Measurements from ENCODE around the gene KMT2B. TPM values are rescaled to one million over a fixed set of nuclear protein-coding genes. Genes with fewer than 3 reads are reported as not detected.
A peak's percentile ranks its signal among the peaks of the same experiment; 100 is the strongest.

KMT2B gene
- total RNA-seq, 1 experiment from 2014 or later, result 10.8 TPM

- no TSS peak for BruUV-seq (replicated peaks)
- peak; percentile 59 for ATAC-seq
- no peak for DNase-seq
- H3K4me3 ChIP-seq (ENCODE audit: low read length), result no peak overlapping the region
- TF ChIP-seq EZH2phosphoT487 (IDR thresholded peaks at IDR 0.05; ENCODE audit: borderline replicate concordance, low read length), result no peak
- TF ChIP-seq EZH2 (IDR thresholded peaks at IDR 0.05; ENCODE audit: low read length, unreplicated experiment), result no peak
- no peak for TF ChIP-seq CTCF (conservative IDR thresholded peaks at IDR 0.05; ENCODE audit: low read depth, low read length)
- H3K9me3 ChIP-seq (ENCODE audit: low read length), result no peaks in the 10 kb centered on the region
- H3K36me3 ChIP-seq (ENCODE audit: low read depth, low read length), result no peaks in the 10 kb centered on the region
- peaks cover 7% of the 10 kb centered on the region; the same call in 1 of the 2 replicates for H3K4me1 ChIP-seq (ENCODE audit: insufficient read depth, low read length)
- no peak overlapping the region for H3K27ac ChIP-seq (ENCODE audit: low read length)
- 0 out of 2 replicates have a peak overlapping the region, but pooled peaks have one; percentile 6 for H3K4me2 ChIP-seq (ENCODE audit: low read length)
- CTCF ChIA-PET, result no interaction called here
- POLR2A ChIA-PET (ENCODE audit: unreplicated experiment), result interaction anchor here (0.6 kb wide), 1 partner anchor 120 kb away, joined by 3 read pairs; no protein-coding TSS in a partner anchor
- H3F3A ChIP-seq (ENCODE audit: low read length, unreplicated experiment), result no peaks in the 10 kb centered on the region
- intact Hi-C loops (cut with micrococcal nuclease), result loop anchor here (10.0 kb wide), 1 partner anchor 224 kb away; the partner anchor contains the start of gene LRFN3
- H4K20me1 ChIP-seq (ENCODE audit: low read length), result no peaks in the 10 kb centered on the region
- H3K27me3 ChIP-seq (ENCODE audit: low read length), result no peaks in the 10 kb centered on the region
- peaks cover 8% of the 10 kb centered on the region; the same call in 1 of the 2 replicates for H3K79me2 ChIP-seq (ENCODE audit: low read length)
- no peak overlapping the region for H3K9ac ChIP-seq (ENCODE audit: low read length)
- no peaks in the 10 kb centered on the region for H3K9me2 ChIP-seq (replicated peaks; ENCODE audit: low read length)
- H2AFZ ChIP-seq (ENCODE audit: low read length), result no peak overlapping the region
Measured at GRCh38 chr19:35710784-35711723, 6.7 kb upstream of the KMT2B start.

- no peaks in the 10 kb centered on the region for H3K36me3 ChIP-seq (ENCODE audit: low read depth, low read length)
- H3K4me1 ChIP-seq (ENCODE audit: insufficient read depth, low read length), result peaks cover 14% of the 10 kb centered on the region; the same call in 1 of the 2 replicates
- H2AFZ ChIP-seq (ENCODE audit: low read length), result no peak overlapping the region
- ATAC-seq (no peak), DNase-seq (no peak)
- intact Hi-C loops (cut with micrococcal nuclease), result loop anchor here (10.0 kb wide), 1 partner anchor 222 kb away; the partner anchor contains the start of gene LRFN3
- no peak overlapping the region for H3K4me2 ChIP-seq (ENCODE audit: low read length)
- H3K27me3 ChIP-seq (ENCODE audit: low read length), result no peaks in the 10 kb centered on the region
- ChIA-PET POLR2A (ENCODE audit: unreplicated experiment) (no interaction called here), CTCF (interaction anchor here (0.6 kb wide), 1 partner anchor 65 kb away, joined by 7 read pairs; the partner anchor contains the start of gene COX6B1)
- no peak for TF ChIP-seq EZH2 (IDR thresholded peaks at IDR 0.05; ENCODE audit: low read length, unreplicated experiment)
- no peak for TF ChIP-seq EZH2phosphoT487 (IDR thresholded peaks at IDR 0.05; ENCODE audit: borderline replicate concordance, low read length)
- TF ChIP-seq CTCF (conservative IDR thresholded peaks at IDR 0.05; ENCODE audit: low read depth, low read length), result no peak
- H3K9me2 ChIP-seq (replicated peaks; ENCODE audit: low read length), result no peaks in the 10 kb centered on the region
- H3K9me3 ChIP-seq (ENCODE audit: low read length), result no peaks in the 10 kb centered on the region
- no TSS peak for BruUV-seq (replicated peaks)
- H4K20me1 ChIP-seq (ENCODE audit: low read length), result no peaks in the 10 kb centered on the region
- no peak overlapping the region for H3K27ac ChIP-seq (ENCODE audit: low read length)
- no peak overlapping the region for H3K4me3 ChIP-seq (ENCODE audit: low read length)
- H3K79me2 ChIP-seq (ENCODE audit: low read length), result peaks cover 10% of the 10 kb centered on the region; the same call in 1 of the 2 replicates
- no peaks in the 10 kb centered on the region for H3F3A ChIP-seq (ENCODE audit: low read length, unreplicated experiment)
- no peak overlapping the region for H3K9ac ChIP-seq (ENCODE audit: low read length)
Measured at GRCh38 chr19:35712567-35713505, 5.0 kb upstream of the KMT2B start.

Data from PC-3 (cell line).